OCI-M2 (cell line): Measurements from ENCODE around the gene MMEL1.
"Not testable (repeated sequence)": the region's sequence is repeated elsewhere in the genome, so short reads cannot be mapped to it uniquely, and the experiment has no call there.

Experiments
- DNase-seq: peaks from one replicate; lab custom pipeline; 2025; ENCODE audit not compliant: unreplicated experiment; lab: John Stamatoyannopoulos, UW

MMEL1 gene, protein sequence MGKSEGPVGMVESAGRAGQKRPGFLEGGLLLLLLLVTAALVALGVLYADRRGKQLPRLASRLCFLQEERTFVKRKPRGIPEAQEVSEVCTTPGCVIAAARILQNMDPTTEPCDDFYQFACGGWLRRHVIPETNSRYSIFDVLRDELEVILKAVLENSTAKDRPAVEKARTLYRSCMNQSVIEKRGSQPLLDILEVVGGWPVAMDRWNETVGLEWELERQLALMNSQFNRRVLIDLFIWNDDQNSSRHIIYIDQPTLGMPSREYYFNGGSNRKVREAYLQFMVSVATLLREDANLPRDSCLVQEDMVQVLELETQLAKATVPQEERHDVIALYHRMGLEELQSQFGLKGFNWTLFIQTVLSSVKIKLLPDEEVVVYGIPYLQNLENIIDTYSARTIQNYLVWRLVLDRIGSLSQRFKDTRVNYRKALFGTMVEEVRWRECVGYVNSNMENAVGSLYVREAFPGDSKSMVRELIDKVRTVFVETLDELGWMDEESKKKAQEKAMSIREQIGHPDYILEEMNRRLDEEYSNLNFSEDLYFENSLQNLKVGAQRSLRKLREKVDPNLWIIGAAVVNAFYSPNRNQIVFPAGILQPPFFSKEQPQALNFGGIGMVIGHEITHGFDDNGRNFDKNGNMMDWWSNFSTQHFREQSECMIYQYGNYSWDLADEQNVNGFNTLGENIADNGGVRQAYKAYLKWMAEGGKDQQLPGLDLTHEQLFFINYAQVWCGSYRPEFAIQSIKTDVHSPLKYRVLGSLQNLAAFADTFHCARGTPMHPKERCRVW

GRCh38 chr1:2632561-2633361 lies at the start of gene MMEL1:
MMEL1 (minus strand) TSS chr1:2633016; CDS start chr1:2629484, 3,532 bp downstream.
- no peak for DNase-seq

DNA sequence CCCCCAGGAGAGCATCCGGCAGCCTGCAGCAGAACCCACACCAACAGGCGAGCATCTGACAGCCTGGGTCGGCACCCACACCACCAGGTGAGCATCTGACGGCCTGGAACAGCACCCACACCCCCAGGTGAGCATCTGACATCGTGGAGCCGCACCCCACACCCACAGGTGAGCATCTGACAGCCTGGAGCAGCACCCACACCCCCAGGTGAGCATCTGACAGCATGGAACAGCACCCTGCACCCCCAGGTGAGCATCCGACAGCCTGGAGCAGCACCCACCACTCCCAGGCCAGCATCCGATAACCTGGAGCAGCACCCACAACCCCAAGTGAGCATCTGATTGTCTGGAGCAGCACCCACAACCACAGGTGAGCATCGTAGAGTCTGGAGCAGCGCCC lies 43.9 kb upstream of the MMEL1 start:
- DNase-seq: not testable (repeated sequence)

DNA sequence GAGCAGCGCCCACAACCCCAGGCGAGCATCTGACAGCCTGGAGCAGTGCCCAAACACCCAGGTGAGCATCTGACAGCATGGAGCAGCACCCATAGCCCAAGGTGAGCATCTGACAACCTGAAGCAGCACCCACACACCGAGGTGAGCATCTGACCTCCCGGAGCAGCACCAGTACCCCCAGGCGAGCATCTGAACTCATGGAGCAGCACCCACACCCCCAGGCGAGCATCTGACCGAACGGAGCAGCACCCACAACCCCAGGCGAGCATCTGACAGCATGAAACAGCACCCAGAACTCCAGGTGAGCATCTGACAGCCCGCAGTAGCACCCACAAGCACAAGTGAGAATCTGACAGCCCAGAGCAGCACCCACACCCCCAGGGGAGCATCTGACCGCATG lies 38.8 kb upstream of the MMEL1 start:
- not testable (repeated sequence) for DNase-seq

DNA sequence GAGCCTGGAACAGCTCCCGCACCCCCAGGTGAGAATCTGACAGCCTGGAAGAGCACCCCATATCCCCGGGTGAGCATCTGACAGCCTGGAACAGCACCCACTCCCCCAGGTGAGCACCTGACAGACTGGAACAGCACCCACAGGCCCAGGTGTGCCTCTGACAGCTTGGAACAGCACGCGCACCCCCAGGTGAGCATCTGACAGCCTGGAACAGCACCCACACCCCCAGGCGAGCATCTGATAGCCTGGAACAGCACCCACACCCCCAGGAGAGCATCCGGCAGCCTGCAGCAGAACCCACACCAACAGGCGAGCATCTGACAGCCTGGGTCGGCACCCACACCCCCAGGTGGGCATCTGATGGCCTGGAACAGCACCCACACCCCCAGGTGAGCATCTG lies 27.0 kb upstream of the MMEL1 start:
- not testable (repeated sequence) for DNase-seq

- not testable (repeated sequence) for DNase-seq
Observed at GRCh38 chr1:2657909-2658308, 25.1 kb upstream of the MMEL1 start.

GRCh38 chr1:2657124-2657523 lies 24.3 kb upstream of the MMEL1 start:
- DNase-seq: not testable (repeated sequence)

GRCh38 chr1:2655598-2656434 lies 23.0 kb upstream of the MMEL1 start:
- DNase-seq: not testable (repeated sequence)

- not testable (repeated sequence) for DNase-seq
Observed at GRCh38 chr1:2654443-2654948, 21.7 kb upstream of the MMEL1 start.

- DNase-seq: not testable (repeated sequence)
Observed at GRCh38 chr1:2653741-2654442, 21.1 kb upstream of the MMEL1 start.

DNA sequence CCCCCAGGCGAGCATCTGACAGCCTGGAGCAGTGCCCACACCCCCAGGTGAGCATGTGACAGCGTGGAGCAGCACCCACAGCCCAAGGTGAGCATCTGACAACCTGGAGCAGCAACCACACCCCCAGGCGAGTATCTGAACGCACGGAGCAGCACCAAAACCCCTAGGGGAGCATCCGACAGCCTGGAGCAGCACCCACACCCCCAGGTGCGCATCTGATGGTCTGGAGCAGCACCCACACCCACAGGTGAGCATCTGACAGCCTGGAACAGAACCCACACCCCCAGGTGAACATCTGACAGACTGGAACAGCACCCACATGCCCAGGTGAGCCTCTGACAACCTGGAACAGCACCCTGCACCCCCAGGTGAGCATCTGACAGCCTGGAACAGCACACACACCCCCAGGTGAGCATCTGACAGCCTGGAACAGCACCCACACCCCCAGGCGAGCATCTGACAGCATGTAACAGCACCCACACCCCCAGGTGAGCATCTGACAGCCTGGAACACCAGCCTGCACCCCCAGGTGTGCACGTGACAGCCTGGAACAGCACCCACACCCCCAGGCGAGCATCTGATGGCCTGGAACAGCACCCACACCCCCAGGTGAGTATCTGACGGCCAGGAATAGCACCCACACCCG lies 20.2 kb upstream of the MMEL1 start:
- not testable (repeated sequence) for DNase-seq

GRCh38 chr1:2652152-2652925 lies 19.5 kb upstream of the MMEL1 start:
- DNase-seq: not testable (repeated sequence)

GRCh38 chr1:2650967-2651645 lies 18.3 kb upstream of the MMEL1 start:
- no peak for DNase-seq

DNA sequence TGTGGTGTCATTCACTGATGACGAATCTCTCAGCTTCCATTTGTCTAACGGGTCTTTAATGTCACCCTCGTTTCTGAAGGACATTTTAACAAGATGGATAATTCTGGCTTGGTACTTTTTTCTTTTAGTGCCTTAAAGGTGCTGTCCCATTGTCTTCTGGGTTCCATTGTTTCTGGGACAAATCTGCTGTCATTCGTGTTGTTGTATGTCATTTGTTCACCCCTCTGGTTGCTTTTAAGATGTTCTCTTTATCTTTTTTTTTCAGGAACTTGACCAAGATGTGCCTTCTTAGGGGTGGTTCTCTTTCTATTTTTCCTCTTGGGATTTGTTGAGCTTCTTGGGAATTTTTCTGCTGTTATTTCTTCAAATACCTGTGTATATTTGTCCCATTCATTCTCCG lies 14.0 kb upstream of the MMEL1 start:
- DNase-seq: no peak

DNA sequence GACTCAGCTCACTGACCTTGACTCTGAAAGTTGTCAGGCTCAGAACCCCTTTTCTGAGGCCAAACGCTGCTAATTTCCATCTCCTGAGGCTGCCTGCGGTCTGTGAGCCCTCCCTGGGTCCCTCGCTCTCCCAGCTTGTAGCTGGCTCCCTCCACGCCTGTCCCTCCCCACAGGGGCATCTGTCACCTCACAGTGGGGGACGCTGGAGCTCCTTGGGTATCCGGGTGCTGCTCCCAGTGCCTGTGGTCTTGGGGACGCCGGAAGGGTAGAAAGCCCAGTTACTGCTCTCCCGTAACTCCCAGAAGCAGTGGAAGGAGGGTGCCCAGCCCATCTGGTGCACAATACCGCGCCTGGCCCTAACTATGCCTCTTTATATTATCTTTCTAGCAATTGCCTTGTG lies 13.0 kb upstream of the MMEL1 start:
- DNase-seq: no peak

GRCh38 chr1:2645143-2645542 lies 12.3 kb upstream of the MMEL1 start:
- DNase-seq: no peak

DNA sequence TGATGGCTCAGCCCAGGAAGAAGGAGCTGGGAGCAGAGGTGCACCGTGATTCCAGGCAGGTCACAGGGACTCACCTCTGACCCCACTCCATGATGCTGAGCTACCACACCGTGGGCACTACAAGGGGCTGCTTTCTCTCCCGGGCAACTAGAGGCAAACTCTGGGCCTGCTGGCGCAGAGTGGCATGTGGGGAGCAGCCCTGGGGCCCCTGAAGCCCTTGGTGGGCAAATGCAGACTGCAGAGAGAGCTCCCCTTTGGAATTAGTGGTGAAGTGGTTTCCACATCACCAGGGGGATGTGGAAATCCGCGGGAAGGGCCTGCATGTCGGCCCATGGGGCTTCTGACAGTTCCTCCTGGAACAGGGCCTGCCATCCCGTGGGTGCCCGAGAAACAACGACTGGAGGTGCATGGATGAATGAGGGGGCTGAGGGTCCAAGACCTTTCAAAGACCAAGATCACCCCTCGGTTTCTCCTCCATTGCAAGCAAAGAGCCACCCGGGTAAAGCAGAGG lies 11.8 kb upstream of the MMEL1 start:
- DNase-seq: no peak

DNA sequence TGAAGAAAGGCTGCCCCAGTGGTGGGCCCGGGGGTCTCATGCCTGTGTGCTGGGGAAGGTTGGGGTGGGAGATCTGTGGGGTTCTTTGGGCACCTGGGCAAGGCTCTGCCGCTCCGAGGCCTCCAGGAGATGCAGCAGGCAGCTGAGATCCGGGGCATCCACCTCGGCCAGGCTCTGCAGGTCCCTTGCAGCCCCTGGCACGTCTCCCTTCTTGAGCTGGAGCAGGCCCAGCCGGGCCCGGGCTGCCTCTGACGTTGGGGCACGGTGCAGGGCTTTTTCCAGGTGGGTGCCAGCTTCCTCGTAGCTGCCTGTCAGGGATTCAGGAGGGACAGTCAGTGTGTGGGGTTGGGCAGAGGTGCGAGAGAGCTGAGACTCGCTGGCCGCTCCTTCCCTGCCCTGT lies 11.4 kb upstream of the MMEL1 start:
- DNase-seq: no peak
